LNCaP clone FGC (cell line): Measurements from ENCODE around the gene ANP32B.
"Not testable (repeated sequence)": the region's sequence is repeated elsewhere in the genome, so short reads cannot be mapped to it uniquely, and the experiment has no call there.

Experiments
- DNase-seq: peaks from one replicate; pipeline ENCODE4 v3.0.0-alpha.2; 2011; ENCODE audit warnings: low read depth
- H3K4me3 ChIP-seq: 2 replicates; pipeline ENCODE4 v1.5.1; 2011; ENCODE audit warnings: mild to moderate bottlenecking, low read depth, low read length, control low read depth
- CTCF ChIP-seq: IDR thresholded peaks from 2 replicates; pipeline ENCODE4 v1.5.1; 2012; ENCODE audit warnings: mild to moderate bottlenecking; ENCODE audit not compliant: control insufficient read depth, insufficient read depth; ENCODE audit errors: extremely low read depth

The ANP32B gene

GRCh38 chr9:97940741-97941140 is 42.4 kb upstream of the ANP32B start:
- no peak for DNase-seq
- TF ChIP-seq CTCF, result no peak
- H3K4me3 ChIP-seq, result no peak overlapping the region

- no peak for DNase-seq
- no peak overlapping the region for H3K4me3 ChIP-seq
- TF ChIP-seq CTCF, result no peak
These were observed 41.8 kb upstream of the ANP32B start for GRCh38 chr9:97941323-97941722.

- no peak overlapping the region for H3K4me3 ChIP-seq
- no peak for TF ChIP-seq CTCF
- no peak for DNase-seq
These were observed 39.8 kb upstream of the ANP32B start for GRCh38 chr9:97943308-97943855.

- TF ChIP-seq CTCF, result no peak
- no peak overlapping the region for H3K4me3 ChIP-seq
- DNase-seq, result no peak
These were observed 38.5 kb upstream of the ANP32B start for GRCh38 chr9:97944612-97945011.

- H3K4me3 ChIP-seq, DNase-seq: not testable (repeated sequence)
These were observed 37.7 kb upstream of the ANP32B start for GRCh38 chr9:97945470-97945869.

GRCh38 chr9:97947094-97947493 is 36.0 kb upstream of the ANP32B start:
- DNase-seq, H3K4me3 ChIP-seq: not testable (repeated sequence)

- not testable (repeated sequence) for H3K4me3 ChIP-seq, DNase-seq
These were observed 32.3 kb upstream of the ANP32B start for GRCh38 chr9:97950873-97951272.

- no peak overlapping the region for H3K4me3 ChIP-seq
- TF ChIP-seq CTCF, result peak; percentile 81
These were observed 28.6 kb upstream of the ANP32B start for GRCh38 chr9:97954550-97954989.

GRCh38 chr9:97956331-97956730 is 26.8 kb upstream of the ANP32B start:
- no peak overlapping the region for H3K4me3 ChIP-seq
- TF ChIP-seq CTCF, result no peak
- DNase-seq, result no peak

More at GRCh38 chr9:97954550-97954989, 28.6 kb upstream of the ANP32B start:
- peak; percentile 27 for DNase-seq
